Sigmoid colon (tissue), 7 donors: Measurements from ENCODE around the gene BET1L. TPM values are rescaled to one million over a fixed set of nuclear protein-coding genes. Genes with fewer than 3 reads are reported as not detected.

Experiments
- DNase-seq: peaks from one replicate; pipeline ENCODE4 v3.0.0-alpha.2; 2019
- H3K27ac ChIP-seq, 4 donors: fragments of 200-600 bp; sonication (generic); one replicate each; pipeline ENCODE4 v1.5.1; 2016 to 2019; ENCODE audit warnings: mild to moderate bottlenecking in 1 of 4
- H3K27me3 ChIP-seq, 3 donors: fragments of 200-600 bp; sonication (generic); one replicate each; pipeline ENCODE4 v1.5.1; 2019; ENCODE audit warnings: mild to moderate bottlenecking in 1 of 3
- H3K36me3 ChIP-seq, 4 donors: fragments of 200-600 bp; sonication (generic); one replicate each; pipeline ENCODE4 v1.5.1; 2016 to 2019
- H3K4me1 ChIP-seq, 4 donors: fragments of 200-600 bp; sonication (generic); one replicate each; pipeline ENCODE4 v1.5.1; 2017 to 2019
- H3K4me3 ChIP-seq, 4 donors: fragments of 200-600 bp; sonication (generic); one replicate each; pipeline ENCODE4 v1.5.1; 2017 to 2019; ENCODE audit warnings: mild to moderate bottlenecking in 2 of 4, moderate library complexity in 1 of 4
- H3K9me3 ChIP-seq, 4 donors: fragments of 200-600 bp in 3 of 4; sonication (generic) in 3 of 4; one replicate each; pipeline versions ENCODE4 v1.5.1 to v1.6.1; 2013 to 2019
- EP300 ChIP-seq, 4 donors: sonication (generic); formaldehyde crosslinking; IDR thresholded peaks; one replicate each; pipeline ENCODE4 v1.6.1; 2017; ENCODE audit warnings: antibody characterized with exemption in 4 of 4
- POLR2A ChIP-seq, 2 donors: fragments of 450-650 bp; IDR thresholded peaks; one replicate each; pipeline ENCODE4 v1.6.1; 2016; ENCODE audit warnings: antibody characterized with exemption in 2 of 2, mild to moderate bottlenecking in 2 of 2, moderate library complexity in 2 of 2
- POLR2AphosphoS5 ChIP-seq, 4 donors: sonication (generic); formaldehyde crosslinking; IDR thresholded peaks; one replicate each; pipeline ENCODE4 v1.6.1; 2017; ENCODE audit warnings: antibody characterized with exemption in 4 of 4
- WGBS, 2 donors: extraction: QIAGEN DNeasy Blood & Tissue Kit; methylation state at CpG; one replicate each; pipeline ENCODE4 v1.1.7; 2013; 5-methylcytosine and 5-hydroxymethylcytosine counted together
- intact Hi-C: fragments of 100-400 bp; cut with DNase I; formaldehyde crosslinking; loops from one replicate; pipeline ENCODE4 v1.15.1; 2023
- polyA plus RNA-seq, 3 donors: library from polyadenylated mRNA; stranded (reverse); fragments of 200-250 nt; gene quantifications; one replicate each; pipeline ENCODE4 v1.2.3, GENCODE V29; 2013
- total RNA-seq, 4 donors: library from RNA; depleted of rRNA; stranded (reverse); fragments of >200 nt; gene quantifications; one replicate each; pipeline ENCODE4 v1.1.0, GENCODE V29; 2016
- TF ChIP-seq, protein P1 (sequence below), 4 experiments: fragments of 450-650 bp in 3 of 4; fragments of 200-600 bp in 1 of 4; IDR thresholded peaks; one replicate each; pipeline ENCODE4 v1.5.1; 2016 to 2019; ENCODE audit warnings: antibody characterized with exemption in 4 of 4, mild to moderate bottlenecking in 3 of 4, moderate library complexity in 2 of 4
- donor health status: healthy with polysubstance abuse.
- donor health status: Bipolar disorder and iron deficiency.
- donor health status: healthy.

BET1L gene, protein sequence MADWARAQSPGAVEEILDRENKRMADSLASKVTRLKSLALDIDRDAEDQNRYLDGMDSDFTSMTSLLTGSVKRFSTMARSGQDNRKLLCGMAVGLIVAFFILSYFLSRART
- 10 to 100 TPM; 22.8 to 29.6 (median 23.8) TPM for total RNA-seq
- polyA plus RNA-seq = 10 to 100 TPM; 33.8 to 48.1 (median 39.0) TPM

DNA sequence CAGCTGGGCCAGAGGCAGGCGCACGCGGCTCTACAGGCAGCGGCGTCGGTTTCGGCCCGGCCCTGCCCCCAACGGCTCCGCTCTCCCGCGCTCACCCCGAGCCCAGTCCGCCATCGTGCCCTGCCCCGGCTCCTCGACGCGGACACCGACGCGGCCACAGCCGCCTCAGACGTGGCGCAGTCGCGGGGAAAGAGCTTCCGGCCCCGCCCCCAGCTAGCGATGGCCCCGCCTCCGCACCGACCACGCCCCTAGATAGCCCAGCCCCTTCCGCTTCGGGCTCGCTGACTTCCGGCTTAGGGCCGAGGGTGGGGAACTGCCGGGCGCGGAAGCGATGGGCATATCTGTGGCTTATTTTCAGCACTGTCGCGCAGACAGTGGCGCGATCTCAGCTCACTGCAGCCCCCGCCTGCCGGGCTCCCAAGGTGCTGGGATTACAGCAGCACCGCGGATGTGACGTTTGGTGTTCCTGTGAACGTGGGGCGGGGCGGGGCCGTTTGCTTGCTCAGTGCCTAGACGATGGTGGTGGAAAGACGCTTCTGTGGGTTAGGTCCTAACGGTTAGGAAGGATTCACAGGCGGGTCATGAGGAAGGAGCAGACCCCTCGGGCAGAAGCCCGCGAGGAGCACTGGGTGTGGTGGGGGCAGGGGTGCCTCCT, at the start of gene BET1L, which contains the start of gene RIC8A:
Gene BET1L, minus strand, starts transcription at position 192 of the 655 bp plus-strand sequence. Its CDS starts 78 bp downstream, at position 114.
Gene RIC8A, plus strand, starts transcription at position 501 of the 655 bp plus-strand sequence. CDS start 1,147 bp downstream, outside the sequence.
- Histone ChIP-seq H3K36me3 (peaks cover 16 to 64% (median 29%) of the 10 kb centered on the region in 4 donors), H3K27me3 (no peaks in the 10 kb centered on the region), H3K4me3 (peak within 1 kb of the TSS; percentile 85 to 98 (median 90)), H3K27ac (peak within 1 kb of the TSS; percentile 96 to 100 (median 98)), H3K4me1 (peaks cover 0 to 64% (median 47%) of the 10 kb centered on the region in 4 donors), H3K9me3 (no peaks in the 10 kb centered on the region)
- DNase-seq = peak; percentile 99
- intact Hi-C loops = loop anchor here (1.0 to 5.0 kb wide), 5 partner anchors 29 to 300 kb away; partner anchors contain the start of genes IFITM2, PSMD13, RNH1 and SIRT3
- 0% methylated on average over 63 of the region's 63 CpGs for WGBS, 2 donors
- TF ChIP-seq EP300 (IDR thresholded peaks at IDR 0.05) (peak in 1 of 4 donors; percentile 65), POLR2AphosphoS5 (IDR thresholded peaks at IDR 0.05) (peak; percentile 94 to 97 (median 96)), POLR2A (IDR thresholded peaks at IDR 0.05) (peak; percentile 92 to 97)
- TF ChIP-seq, protein P1, sequence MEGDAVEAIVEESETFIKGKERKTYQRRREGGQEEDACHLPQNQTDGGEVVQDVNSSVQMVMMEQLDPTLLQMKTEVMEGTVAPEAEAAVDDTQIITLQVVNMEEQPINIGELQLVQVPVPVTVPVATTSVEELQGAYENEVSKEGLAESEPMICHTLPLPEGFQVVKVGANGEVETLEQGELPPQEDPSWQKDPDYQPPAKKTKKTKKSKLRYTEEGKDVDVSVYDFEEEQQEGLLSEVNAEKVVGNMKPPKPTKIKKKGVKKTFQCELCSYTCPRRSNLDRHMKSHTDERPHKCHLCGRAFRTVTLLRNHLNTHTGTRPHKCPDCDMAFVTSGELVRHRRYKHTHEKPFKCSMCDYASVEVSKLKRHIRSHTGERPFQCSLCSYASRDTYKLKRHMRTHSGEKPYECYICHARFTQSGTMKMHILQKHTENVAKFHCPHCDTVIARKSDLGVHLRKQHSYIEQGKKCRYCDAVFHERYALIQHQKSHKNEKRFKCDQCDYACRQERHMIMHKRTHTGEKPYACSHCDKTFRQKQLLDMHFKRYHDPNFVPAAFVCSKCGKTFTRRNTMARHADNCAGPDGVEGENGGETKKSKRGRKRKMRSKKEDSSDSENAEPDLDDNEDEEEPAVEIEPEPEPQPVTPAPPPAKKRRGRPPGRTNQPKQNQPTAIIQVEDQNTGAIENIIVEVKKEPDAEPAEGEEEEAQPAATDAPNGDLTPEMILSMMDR (IDR thresholded peaks at IDR 0.05) = no peak

DNA sequence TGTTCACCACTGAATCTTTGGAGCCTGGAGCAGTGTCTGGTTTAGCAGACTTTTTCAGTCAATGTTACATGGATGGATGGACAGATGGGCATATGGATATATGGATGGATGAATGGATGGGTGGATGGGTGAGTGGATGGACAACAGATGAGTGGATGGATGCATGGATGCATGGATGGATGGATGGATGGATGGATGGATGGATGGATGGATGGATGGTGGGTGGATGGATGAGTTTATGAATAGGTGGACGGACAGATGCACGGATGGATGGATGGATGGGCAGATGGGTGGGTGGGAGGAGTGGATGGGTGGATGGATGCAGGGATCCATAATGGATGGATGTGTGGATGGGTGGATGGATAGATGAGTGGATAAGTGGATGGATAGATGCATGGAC, 48.6 kb upstream of the BET1L start:
- peaks cover 0 to 32% (median 10%) of the 10 kb centered on the region in 4 donors for H3K36me3 ChIP-seq
- no peaks in the 10 kb centered on the region for H3K9me3 ChIP-seq
- 95 to 98% methylated on average over 2 of the region's 2 CpGs for WGBS, 2 donors
- intact Hi-C loops = no loop called here
- H3K4me3 ChIP-seq = no peak overlapping the region
- TF ChIP-seq EP300 (IDR thresholded peaks at IDR 0.05) (no peak), POLR2AphosphoS5 (IDR thresholded peaks at IDR 0.05) (no peak), POLR2A (IDR thresholded peaks at IDR 0.05) (no peak)
- TF ChIP-seq, protein P1 (IDR thresholded peaks at IDR 0.05) = no peak
- no peaks in the 10 kb centered on the region for H3K4me1 ChIP-seq
- no peak overlapping the region for H3K27ac ChIP-seq
- H3K27me3 ChIP-seq = no peaks in the 10 kb centered on the region
- DNase-seq = no peak

DNA sequence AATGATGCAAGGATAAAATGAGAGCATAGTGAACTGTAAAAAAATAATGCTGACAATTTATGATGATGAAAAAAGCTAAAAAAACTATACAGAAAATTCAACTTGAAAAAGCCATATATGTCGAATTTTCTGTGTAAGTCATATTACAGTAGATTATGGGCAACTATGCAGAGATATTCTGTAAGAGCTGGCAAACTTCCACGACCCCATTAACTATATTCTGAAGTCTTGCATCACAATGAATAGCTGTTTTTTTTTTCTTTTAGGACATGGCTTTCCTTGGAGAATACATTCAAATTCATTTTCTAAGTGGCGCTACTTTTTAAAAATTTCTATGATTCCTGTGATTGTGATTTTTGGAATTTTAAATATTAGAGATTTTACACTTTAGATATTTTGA, 48.0 kb upstream of the BET1L start:
- H3K4me1 ChIP-seq = no peaks in the 10 kb centered on the region
- H3K4me3 ChIP-seq = no peak overlapping the region
- H3K36me3 ChIP-seq = peaks cover 0 to 38% (median 10%) of the 10 kb centered on the region in 4 donors
- no peaks in the 10 kb centered on the region for H3K9me3 ChIP-seq
- intact Hi-C loops = no loop called here
- WGBS, 2 donors = 63 to 82% methylated on average over 3 of the region's 3 CpGs
- no peak for DNase-seq
- no peak overlapping the region for H3K27ac ChIP-seq
- H3K27me3 ChIP-seq = no peaks in the 10 kb centered on the region
- TF ChIP-seq EP300 (IDR thresholded peaks at IDR 0.05) (no peak), POLR2A (IDR thresholded peaks at IDR 0.05) (no peak), POLR2AphosphoS5 (IDR thresholded peaks at IDR 0.05) (no peak)
- TF ChIP-seq, protein P1 (IDR thresholded peaks at IDR 0.05) = no peak

DNA sequence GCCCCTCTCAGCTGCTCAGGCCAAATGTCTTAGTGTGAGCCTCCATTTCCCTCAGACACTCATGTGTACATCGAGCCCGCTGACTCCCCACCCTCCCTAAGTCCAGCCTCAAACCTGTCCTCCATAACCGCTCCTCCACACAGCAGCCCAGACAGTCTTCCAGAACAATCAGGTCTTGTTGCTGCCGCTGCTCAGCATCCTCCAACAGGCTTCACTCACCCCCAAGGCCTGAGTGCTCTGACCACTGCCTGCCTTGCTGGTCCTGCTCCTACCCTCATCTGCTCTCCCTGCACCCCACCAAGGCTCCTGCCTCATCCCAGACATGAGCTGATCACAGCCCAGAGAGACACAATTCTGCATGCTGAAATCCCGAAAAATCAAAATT, 46.7 kb upstream of the BET1L start:
- intact Hi-C loops = loop anchor here (5.0 kb wide), 3 partner anchors 33 to 103 kb away; partner anchors contain the start of gene PGGHG
- Histone ChIP-seq H3K36me3 (peaks cover 3 to 51% (median 14%) of the 10 kb centered on the region in 4 donors), H3K27ac (no peak overlapping the region), H3K27me3 (no peaks in the 10 kb centered on the region), H3K9me3 (no peaks in the 10 kb centered on the region), H3K4me1 (no peaks in the 10 kb centered on the region), H3K4me3 (no peak overlapping the region)
- no peak for DNase-seq
- TF ChIP-seq, protein P1 (IDR thresholded peaks at IDR 0.05) = no peak
- TF ChIP-seq POLR2AphosphoS5 (IDR thresholded peaks at IDR 0.05) (no peak), POLR2A (IDR thresholded peaks at IDR 0.05) (no peak), EP300 (IDR thresholded peaks at IDR 0.05) (no peak)
- WGBS, 2 donors = 94% methylated on average over 5 of the region's 5 CpGs
